ENCODE measurements around the gene PPM1D.
"Not testable (repeated sequence)": the region's sequence is repeated elsewhere in the genome, so short reads cannot be mapped to it uniquely, and the experiment has no call there.

PPM1D gene

GRCh38 chr17:60599620-60600489 lies at the start of gene PPM1D:
PPM1D (plus strand) TSS chr17:60600193; CDS start chr17:60600415, 222 bp downstream.
- FAIRE-seq: no peak

- not testable (repeated sequence) for FAIRE-seq
Observed at GRCh38 chr17:60552255-60552654, 47.7 kb upstream of the PPM1D start.

- no peak for FAIRE-seq
Observed at GRCh38 chr17:60554377-60554788, 45.6 kb upstream of the PPM1D start.

GRCh38 chr17:60555786-60556185 lies 44.2 kb upstream of the PPM1D start:
- no peak for FAIRE-seq

GRCh38 chr17:60557805-60558204 lies 42.2 kb upstream of the PPM1D start:
- no peak for FAIRE-seq

- no peak for FAIRE-seq
Observed at GRCh38 chr17:60559659-60559994, 40.4 kb upstream of the PPM1D start.

GRCh38 chr17:60559995-60560859 lies 39.8 kb upstream of the PPM1D start:
- FAIRE-seq: no peak

- no peak for FAIRE-seq
Observed at GRCh38 chr17:60560860-60561257, 39.1 kb upstream of the PPM1D start.

- FAIRE-seq: no peak
Observed at GRCh38 chr17:60562421-60562820, 37.6 kb upstream of the PPM1D start.

- FAIRE-seq: no peak
Observed at GRCh38 chr17:60563743-60564142, 36.2 kb upstream of the PPM1D start.

GRCh38 chr17:60565233-60565632 lies 34.8 kb upstream of the PPM1D start:
- no peak for FAIRE-seq

GRCh38 chr17:60573236-60574051 lies 26.5 kb upstream of the PPM1D start:
- no peak for FAIRE-seq

- FAIRE-seq: peak; percentile 60
Observed at GRCh38 chr17:60577147-60577915, 22.7 kb upstream of the PPM1D start.

GRCh38 chr17:60579090-60579489 lies 20.9 kb upstream of the PPM1D start:
- FAIRE-seq: no peak

- no peak for FAIRE-seq
Observed at GRCh38 chr17:60579551-60579950, 20.4 kb upstream of the PPM1D start.

GRCh38 chr17:60583008-60583407 lies 17.0 kb upstream of the PPM1D start:
- FAIRE-seq: no peak

GRCh38 chr17:60585887-60586286 lies 14.1 kb upstream of the PPM1D start:
- no peak for FAIRE-seq

- FAIRE-seq: no peak
Observed at GRCh38 chr17:60586288-60586974, 13.6 kb upstream of the PPM1D start.

GRCh38 chr17:60590070-60590469 lies 9.9 kb upstream of the PPM1D start:
- FAIRE-seq: no peak

- FAIRE-seq: no peak
Observed at GRCh38 chr17:60592750-60593149, 7.2 kb upstream of the PPM1D start.

GRCh38 chr17:60593441-60594036 lies 6.5 kb upstream of the PPM1D start:
- FAIRE-seq: not testable (repeated sequence)

Measured in A204.1 (cell line).